ENCODE measurements around the gene MARCO. TPM values are rescaled to one million over a fixed set of nuclear protein-coding genes. Genes with fewer than 3 reads are reported as not detected.

MARCO gene
- total and polyA plus RNA-seq, 10 donors, result 3.0 to 155 (median 24.3) TPM

- Histone ChIP-seq H3K9me3 (no peaks in the 10 kb centered on the region), H3K4me3 (no peak overlapping the region), H3K27me3 (replicated peaks in 1 of 7) (peaks cover 0 to 32% (median 0%) of the 10 kb centered on the region in 7 donors), H3K36me3 (no peaks in the 10 kb centered on the region), H3K4me1 (no peaks in the 10 kb centered on the region), H3K27ac (no peak overlapping the region)
- 81 to 92% (median 87%) methylated on average over 2 of the region's 2 CpGs for WGBS, 5 donors
- TF ChIP-seq, protein P1, sequence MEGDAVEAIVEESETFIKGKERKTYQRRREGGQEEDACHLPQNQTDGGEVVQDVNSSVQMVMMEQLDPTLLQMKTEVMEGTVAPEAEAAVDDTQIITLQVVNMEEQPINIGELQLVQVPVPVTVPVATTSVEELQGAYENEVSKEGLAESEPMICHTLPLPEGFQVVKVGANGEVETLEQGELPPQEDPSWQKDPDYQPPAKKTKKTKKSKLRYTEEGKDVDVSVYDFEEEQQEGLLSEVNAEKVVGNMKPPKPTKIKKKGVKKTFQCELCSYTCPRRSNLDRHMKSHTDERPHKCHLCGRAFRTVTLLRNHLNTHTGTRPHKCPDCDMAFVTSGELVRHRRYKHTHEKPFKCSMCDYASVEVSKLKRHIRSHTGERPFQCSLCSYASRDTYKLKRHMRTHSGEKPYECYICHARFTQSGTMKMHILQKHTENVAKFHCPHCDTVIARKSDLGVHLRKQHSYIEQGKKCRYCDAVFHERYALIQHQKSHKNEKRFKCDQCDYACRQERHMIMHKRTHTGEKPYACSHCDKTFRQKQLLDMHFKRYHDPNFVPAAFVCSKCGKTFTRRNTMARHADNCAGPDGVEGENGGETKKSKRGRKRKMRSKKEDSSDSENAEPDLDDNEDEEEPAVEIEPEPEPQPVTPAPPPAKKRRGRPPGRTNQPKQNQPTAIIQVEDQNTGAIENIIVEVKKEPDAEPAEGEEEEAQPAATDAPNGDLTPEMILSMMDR (IDR thresholded peaks at IDR 0.05 in 8 of 11, conservative IDR thresholded peaks at IDR 0.05 in 3 of 11), result no peak
- TF ChIP-seq POLR2A (IDR thresholded peaks at IDR 0.05) (no peak), POLR2AphosphoS5 (IDR thresholded peaks at IDR 0.05) (no peak)
- intact Hi-C loops (cut with DNase I; ENCODE audit: low total_unique reads), result no loop called here
- no peak for DNase-seq
These were observed 45.9 kb downstream of the MARCO start for GRCh38 chr2:118987886-118988285.

DNA sequence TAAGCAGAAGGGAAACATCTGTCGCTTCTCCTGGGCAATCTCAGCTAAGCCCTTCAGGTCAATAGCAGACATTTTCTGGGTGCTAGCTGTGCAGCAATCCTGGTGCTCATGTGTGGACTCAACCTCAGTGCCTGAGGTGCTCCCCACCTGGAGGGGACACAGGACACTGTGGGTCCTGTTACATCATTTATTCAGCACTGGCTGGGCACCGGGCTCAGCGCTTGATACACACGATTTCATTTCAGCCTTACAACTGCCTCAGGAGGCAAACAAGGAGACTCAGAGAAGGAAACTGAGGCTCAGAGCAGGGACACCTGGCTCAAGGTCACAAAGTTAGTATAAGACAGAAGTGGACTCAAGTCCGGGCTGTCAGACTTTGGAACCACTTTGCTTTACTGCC, 46.7 kb downstream of the MARCO start:
- no peaks in the 10 kb centered on the region for H3K36me3 ChIP-seq
- 80 to 97% (median 93%) methylated on average over 5 of the region's 5 CpGs for WGBS, 5 donors
- DNase-seq, result no peak
- H3K4me1 ChIP-seq, result no peaks in the 10 kb centered on the region
- TF ChIP-seq, protein P1 (IDR thresholded peaks at IDR 0.05 in 8 of 11, conservative IDR thresholded peaks at IDR 0.05 in 3 of 11), result no peak
- TF ChIP-seq POLR2A (IDR thresholded peaks at IDR 0.05), result no peak
- TF ChIP-seq POLR2AphosphoS5 (IDR thresholded peaks at IDR 0.05), result no peak
- H3K9me3 ChIP-seq, result no peaks in the 10 kb centered on the region
- peaks cover 0 to 26% (median 0%) of the 10 kb centered on the region in 7 donors for H3K27me3 ChIP-seq (replicated peaks in 1 of 7)
- intact Hi-C loops (cut with DNase I; ENCODE audit: low total_unique reads), result no loop called here
- H3K4me3 ChIP-seq, result no peak overlapping the region
- H3K27ac ChIP-seq, result no peak overlapping the region

- Histone ChIP-seq H3K4me1 (no peaks in the 10 kb centered on the region), H3K9me3 (no peaks in the 10 kb centered on the region), H3K27ac (no peak overlapping the region), H3K4me3 (no peak overlapping the region), H3K27me3 (replicated peaks in 1 of 7) (peaks cover 0 to 25% (median 0%) of the 10 kb centered on the region in 7 donors), H3K36me3 (no peaks in the 10 kb centered on the region)
- 33 to 48% (median 41%) methylated on average over 2 of the region's 2 CpGs for WGBS, 5 donors
- TF ChIP-seq, protein P1 (IDR thresholded peaks at IDR 0.05 in 8 of 11, conservative IDR thresholded peaks at IDR 0.05 in 3 of 11), result no peak
- TF ChIP-seq POLR2A (IDR thresholded peaks at IDR 0.05) (no peak), POLR2AphosphoS5 (IDR thresholded peaks at IDR 0.05) (no peak)
- DNase-seq, result no peak
- intact Hi-C loops (cut with DNase I; ENCODE audit: low total_unique reads), result no loop called here
These were observed 47.5 kb downstream of the MARCO start for GRCh38 chr2:118989481-118989880.

GRCh38 chr2:118990757-118991545, 49.0 kb downstream of the MARCO start:
- intact Hi-C loops (cut with DNase I; ENCODE audit: low total_unique reads), result no loop called here

More at GRCh38 chr2:118990757-118991545, 49.0 kb downstream of the MARCO start:
- H3K27ac ChIP-seq, result no peak overlapping the region
- no peaks in the 10 kb centered on the region for H3K9me3 ChIP-seq
- WGBS, 5 donors, result 78 to 86% (median 82%) methylated on average over 10 of the region's 10 CpGs
- DNase-seq, result no peak
- TF ChIP-seq POLR2A (IDR thresholded peaks at IDR 0.05) (no peak), POLR2AphosphoS5 (IDR thresholded peaks at IDR 0.05) (no peak)
- peaks cover 0 to 18% (median 0%) of the 10 kb centered on the region in 7 donors for H3K27me3 ChIP-seq (replicated peaks in 1 of 7)
- H3K4me1 ChIP-seq, result no peaks in the 10 kb centered on the region
- no peak overlapping the region for H3K4me3 ChIP-seq
- H3K36me3 ChIP-seq, result no peaks in the 10 kb centered on the region

All from spleen (tissue), 11 donors.